CD4-positive, alpha-beta T cell treated with Interferon gamma for 1 hour (primary cell): Measurements from ENCODE around the gene SPANXB1.
"Not testable (repeated sequence)": the region's sequence is repeated elsewhere in the genome, so short reads cannot be mapped to it uniquely, and the experiment has no call there.

Experiments used
- DNase-seq: peaks from one replicate; pipeline ENCODE4 v3.0.0-alpha.2; 2020

SPANXB1 gene

GRCh38 chrX:141002568-141002967 is at the start of gene SPANXB1:
SPANXB1 (plus strand) TSS chrX:141002594; CDS start chrX:141002694, 100 bp downstream.
- DNase-seq, result not testable (repeated sequence)

GRCh38 chrX:140967036-140967435 is 35.4 kb upstream of the SPANXB1 start:
- no peak for DNase-seq

- DNase-seq, result no peak
Measured at GRCh38 chrX:140971099-140971795, 31.1 kb upstream of the SPANXB1 start.

- DNase-seq, result no peak
Measured at GRCh38 chrX:140975472-140975871, 26.9 kb upstream of the SPANXB1 start.

- no peak for DNase-seq
Measured at GRCh38 chrX:140980271-140980670, 22.1 kb upstream of the SPANXB1 start.

GRCh38 chrX:140983730-140984129 is 18.7 kb upstream of the SPANXB1 start:
- no peak for DNase-seq

- not testable (repeated sequence) for DNase-seq
Measured at GRCh38 chrX:141005243-141005642, 2.8 kb downstream of the SPANXB1 start.

GRCh38 chrX:141044246-141044645 is 41.9 kb downstream of the SPANXB1 start:
- not testable (repeated sequence) for DNase-seq

GRCh38 chrX:141049878-141050277 is 47.5 kb downstream of the SPANXB1 start:
- not testable (repeated sequence) for DNase-seq

GRCh38 chrX:141052098-141052497 is 49.7 kb downstream of the SPANXB1 start:
- not testable (repeated sequence) for DNase-seq
